ENCODE measurements around the gene SLC39A5. TPM values are rescaled to one million over a fixed set of nuclear protein-coding genes. Genes with fewer than 3 reads are reported as not detected.
"Not testable (repeated sequence)": the region's sequence is repeated elsewhere in the genome, so short reads cannot be mapped to it uniquely, and the experiment has no call there.

Gene SLC39A5
- total RNA-seq, 6 experiments from 2014 or later: 0.10 TPM; not detected in 5

DNA sequence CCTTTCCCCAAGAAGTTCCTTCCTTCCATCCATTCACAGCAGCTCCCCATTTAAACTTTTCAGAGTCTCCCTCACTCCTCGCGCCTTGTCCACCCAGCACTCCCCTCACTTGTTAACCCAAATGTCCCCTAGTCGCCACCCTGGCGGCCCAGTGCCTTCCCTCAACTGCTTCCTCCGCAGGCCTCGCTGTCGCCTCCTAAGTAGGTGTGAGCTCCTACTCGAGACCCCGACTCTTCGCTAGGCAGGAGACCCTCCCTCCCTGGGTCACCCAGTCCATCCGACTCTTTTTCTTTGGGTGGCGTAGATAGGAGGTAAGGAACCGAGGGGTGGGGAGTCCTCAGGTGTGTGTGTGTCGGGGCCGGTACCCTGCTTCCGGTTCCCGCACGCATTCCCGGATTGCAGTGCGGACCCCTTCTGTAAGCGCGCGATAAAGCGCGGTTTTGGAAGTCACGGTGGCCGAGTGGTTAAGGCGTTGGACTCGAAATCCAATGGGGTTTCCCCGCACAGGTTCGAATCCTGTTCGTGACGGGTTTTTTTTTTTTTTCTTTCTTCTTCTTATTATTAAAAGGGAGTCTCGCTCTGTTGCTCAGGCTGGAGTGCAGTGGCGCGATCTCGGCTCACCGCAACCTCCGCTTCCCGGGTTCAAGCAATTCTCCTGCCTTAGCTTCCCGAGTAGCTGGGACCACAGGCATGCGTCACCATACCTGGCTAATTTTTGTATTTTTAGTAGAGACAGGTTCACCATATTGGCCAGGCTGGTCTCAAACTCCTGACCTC is 39.7 kb upstream of the SLC39A5 start:
- Mint-ChIP-seq H3K4me1 (ENCODE audit: low read depth) (peaks cover 52% of the 10 kb centered on the region), H3K9me3 (0 out of 2 replicates have a peak, but pooled peaks cover 3% of the 10 kb centered on the region), H3K27ac (peak overlapping the region; percentile 89), H3K27me3 (ENCODE audit: insufficient read depth) (peaks cover 7% of the 10 kb centered on the region), H3K36me3 (ENCODE audit: low read depth) (peaks cover 15% of the 10 kb centered on the region), H3K4me3 (peak overlapping the region; percentile 95)
- TF ChIP-seq, protein P1, sequence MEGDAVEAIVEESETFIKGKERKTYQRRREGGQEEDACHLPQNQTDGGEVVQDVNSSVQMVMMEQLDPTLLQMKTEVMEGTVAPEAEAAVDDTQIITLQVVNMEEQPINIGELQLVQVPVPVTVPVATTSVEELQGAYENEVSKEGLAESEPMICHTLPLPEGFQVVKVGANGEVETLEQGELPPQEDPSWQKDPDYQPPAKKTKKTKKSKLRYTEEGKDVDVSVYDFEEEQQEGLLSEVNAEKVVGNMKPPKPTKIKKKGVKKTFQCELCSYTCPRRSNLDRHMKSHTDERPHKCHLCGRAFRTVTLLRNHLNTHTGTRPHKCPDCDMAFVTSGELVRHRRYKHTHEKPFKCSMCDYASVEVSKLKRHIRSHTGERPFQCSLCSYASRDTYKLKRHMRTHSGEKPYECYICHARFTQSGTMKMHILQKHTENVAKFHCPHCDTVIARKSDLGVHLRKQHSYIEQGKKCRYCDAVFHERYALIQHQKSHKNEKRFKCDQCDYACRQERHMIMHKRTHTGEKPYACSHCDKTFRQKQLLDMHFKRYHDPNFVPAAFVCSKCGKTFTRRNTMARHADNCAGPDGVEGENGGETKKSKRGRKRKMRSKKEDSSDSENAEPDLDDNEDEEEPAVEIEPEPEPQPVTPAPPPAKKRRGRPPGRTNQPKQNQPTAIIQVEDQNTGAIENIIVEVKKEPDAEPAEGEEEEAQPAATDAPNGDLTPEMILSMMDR (IDR thresholded peaks at IDR 0.05): peak; percentile 53
- peak; percentile 77 for DNase-seq

DNA sequence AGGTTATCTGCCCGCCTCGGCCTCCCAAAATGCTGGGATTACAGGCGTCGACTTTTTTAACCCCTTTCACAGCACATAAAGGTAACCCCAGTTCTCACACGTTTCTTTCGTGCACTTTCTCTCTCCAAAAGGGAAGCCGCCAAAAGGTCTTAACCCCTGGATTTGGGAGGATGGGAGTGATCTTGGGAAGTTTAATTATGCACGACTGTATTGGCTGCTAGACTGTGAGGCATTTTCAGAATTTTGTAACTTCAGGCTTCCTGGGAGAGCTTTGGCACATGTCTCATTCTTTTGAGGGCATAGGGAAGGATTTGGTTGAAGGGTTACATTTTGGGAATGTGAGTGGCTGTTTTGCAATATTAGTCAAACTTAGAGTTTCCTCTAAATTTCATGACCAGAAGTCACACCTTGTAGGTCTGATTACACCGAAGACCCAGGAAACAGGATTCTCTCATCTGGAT is 39.1 kb upstream of the SLC39A5 start:
- no peak for DNase-seq
- Mint-ChIP-seq H3K9me3 (0 out of 2 replicates have a peak, but pooled peaks cover 3% of the 10 kb centered on the region), H3K36me3 (ENCODE audit: low read depth) (peaks cover 13% of the 10 kb centered on the region), H3K4me1 (ENCODE audit: low read depth) (peaks cover 52% of the 10 kb centered on the region), H3K27ac (peak overlapping the region; percentile 89), H3K27me3 (ENCODE audit: insufficient read depth) (peaks cover 7% of the 10 kb centered on the region), H3K4me3 (peak overlapping the region; percentile 95)
- TF ChIP-seq, protein P1 (IDR thresholded peaks at IDR 0.05): no peak

DNA sequence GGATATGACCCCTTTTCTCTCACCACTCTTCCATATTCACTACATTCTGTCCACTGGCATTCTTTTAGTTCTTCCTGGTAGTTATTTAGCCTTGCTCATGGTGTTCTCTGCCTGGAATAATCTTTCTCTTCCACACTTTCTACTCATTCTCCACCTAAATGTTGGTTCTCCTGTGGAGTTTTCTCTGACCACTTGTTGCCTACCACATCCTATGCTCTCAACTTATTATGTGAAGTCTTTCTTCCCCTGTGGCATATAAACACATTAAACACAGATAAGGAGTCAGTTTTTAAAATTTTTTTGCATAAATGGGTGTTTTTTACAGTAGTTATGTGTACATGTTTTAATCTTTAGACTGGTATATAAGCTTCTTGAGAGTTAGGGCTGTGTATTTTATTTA is 37.3 kb upstream of the SLC39A5 start:
- Mint-ChIP-seq H3K4me1 (ENCODE audit: low read depth) (peaks cover 50% of the 10 kb centered on the region), H3K9me3 (0 out of 2 replicates have a peak, but pooled peaks cover 3% of the 10 kb centered on the region), H3K4me3 (no peak overlapping the region), H3K36me3 (ENCODE audit: low read depth) (peaks cover 7% of the 10 kb centered on the region), H3K27ac (peak overlapping the region; percentile 79; the same call in 1 of the 2 replicates), H3K27me3 (ENCODE audit: insufficient read depth) (peaks cover 10% of the 10 kb centered on the region)
- DNase-seq: no peak
- TF ChIP-seq, protein P1 (IDR thresholded peaks at IDR 0.05): no peak

DNA sequence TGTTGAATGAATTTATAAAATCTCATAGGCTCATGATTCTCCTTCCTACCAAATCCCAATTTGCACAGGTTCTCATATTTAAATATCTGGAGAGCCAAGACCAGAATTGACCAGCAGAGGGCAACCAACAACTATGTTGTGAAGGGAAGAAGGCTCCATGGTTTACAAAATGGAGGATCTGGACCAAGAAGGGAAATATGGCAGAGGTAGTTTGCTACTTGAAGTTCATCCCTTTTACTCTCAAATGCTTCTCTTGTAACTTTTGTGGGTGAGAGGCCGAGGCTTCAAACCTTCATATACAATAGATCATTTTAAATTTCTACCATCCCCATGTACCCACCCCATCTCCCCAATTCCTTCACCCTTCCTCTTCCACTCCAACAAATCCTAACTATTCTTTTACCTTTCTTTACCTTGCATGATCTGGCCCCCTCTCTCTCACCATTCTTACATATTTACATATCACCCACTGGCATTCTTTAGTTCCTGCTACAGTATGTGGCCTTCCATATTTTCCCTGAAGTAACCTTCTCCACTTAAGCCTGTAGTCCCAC is 36.7 kb upstream of the SLC39A5 start:
- TF ChIP-seq, protein P1 (IDR thresholded peaks at IDR 0.05): peak; percentile 93
- Mint-ChIP-seq H3K4me3 (0 out of 2 replicates have a peak overlapping the region, but pooled peaks have one; percentile 12), H3K27ac (peak overlapping the region; percentile 79), H3K9me3 (0 out of 2 replicates have a peak, but pooled peaks cover 3% of the 10 kb centered on the region), H3K27me3 (ENCODE audit: insufficient read depth) (peaks cover 10% of the 10 kb centered on the region), H3K4me1 (ENCODE audit: low read depth) (peaks cover 50% of the 10 kb centered on the region), H3K36me3 (ENCODE audit: low read depth) (peaks cover 6% of the 10 kb centered on the region)
- peak; percentile 82 for DNase-seq

DNA sequence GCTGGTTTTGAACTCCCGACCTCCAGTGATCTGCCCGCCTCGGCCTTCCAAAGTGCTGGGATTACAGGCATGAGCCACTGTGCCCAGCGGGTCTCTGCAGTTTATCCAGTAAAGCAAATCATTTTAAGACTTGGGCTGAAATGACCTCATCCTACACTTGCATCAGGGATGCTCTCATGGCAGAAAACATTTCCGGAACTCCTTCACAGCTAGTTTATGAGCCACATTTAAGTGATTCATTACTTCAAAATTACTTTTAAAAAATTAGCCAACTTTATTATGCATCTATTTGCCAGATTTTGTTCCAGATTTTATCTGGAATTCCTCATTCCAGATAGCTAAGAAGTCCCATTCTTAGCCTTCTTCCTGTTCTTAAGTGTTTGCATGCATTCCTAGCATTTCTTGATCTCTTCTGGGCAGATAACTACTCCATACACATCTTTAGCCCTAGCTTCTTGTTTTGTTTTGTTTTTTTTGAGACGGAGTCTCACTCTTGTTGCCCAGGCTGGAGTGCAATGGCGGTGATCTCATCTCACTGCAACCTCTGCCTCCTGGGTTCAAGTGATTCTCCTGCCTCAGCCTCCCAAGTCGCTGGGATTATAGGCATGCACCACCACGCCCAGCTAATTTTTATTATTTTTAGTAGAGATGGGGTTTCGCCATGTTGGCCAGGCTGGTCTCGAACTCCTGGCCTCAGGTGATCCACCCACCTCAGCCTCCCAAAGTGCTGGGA is 32.9 kb upstream of the SLC39A5 start:
- H3K4me1 Mint-ChIP-seq (ENCODE audit: low read depth): peaks cover 50% of the 10 kb centered on the region
- H3K27me3 Mint-ChIP-seq (ENCODE audit: insufficient read depth); H3K9me3 Mint-ChIP-seq; H3K36me3 Mint-ChIP-seq (ENCODE audit: low read depth): not testable (repeated sequence)
- DNase-seq: peak; percentile 98
- H3K4me3 Mint-ChIP-seq: peak overlapping the region; percentile 49; the same call in 1 of the 2 replicates
- H3K27ac Mint-ChIP-seq: peak overlapping the region; percentile 94
